Measurements from ENCODE around the gene DNAI2.
"Not testable (repeated sequence)": the region's sequence is repeated elsewhere in the genome, so short reads cannot be mapped to it uniquely, and the experiment has no call there.

DNAI2 gene

GRCh38 chr17:74276051-74276476 lies 2.0 kb downstream of the DNAI2 start:
- no peak for DNase-seq (ENCODE audit: low read depth)

- no peak for DNase-seq (ENCODE audit: low read depth)
These were observed 2.5 kb downstream of the DNAI2 start for GRCh38 chr17:74276541-74277009.

- no peak for DNase-seq (ENCODE audit: low read depth)
These were observed 3.9 kb downstream of the DNAI2 start for GRCh38 chr17:74277935-74278334.

GRCh38 chr17:74279617-74280016 lies 5.6 kb downstream of the DNAI2 start:
- DNase-seq (ENCODE audit: low read depth) = not testable (repeated sequence)

- peak; percentile 32 for DNase-seq (ENCODE audit: low read depth)
These were observed 6.1 kb downstream of the DNAI2 start for GRCh38 chr17:74280093-74280513.

- DNase-seq (ENCODE audit: low read depth) = no peak
These were observed 7.8 kb downstream of the DNAI2 start for GRCh38 chr17:74281799-74282198.

GRCh38 chr17:74282274-74282586 lies 8.2 kb downstream of the DNAI2 start:
- DNase-seq (ENCODE audit: low read depth) = not testable (repeated sequence)

GRCh38 chr17:74282587-74283370 lies 8.7 kb downstream of the DNAI2 start:
- no peak for DNase-seq (ENCODE audit: low read depth)

- DNase-seq (ENCODE audit: low read depth) = no peak
These were observed 9.3 kb downstream of the DNAI2 start for GRCh38 chr17:74283371-74283673.

- DNase-seq (ENCODE audit: low read depth) = no peak
These were observed 13.1 kb downstream of the DNAI2 start for GRCh38 chr17:74287031-74287602.

- DNase-seq (ENCODE audit: low read depth) = no peak
These were observed 14.8 kb downstream of the DNAI2 start for GRCh38 chr17:74288785-74289184.

- DNase-seq (ENCODE audit: low read depth) = no peak
These were observed 15.7 kb downstream of the DNAI2 start for GRCh38 chr17:74289688-74290087.

GRCh38 chr17:74290340-74290739 lies 16.3 kb downstream of the DNAI2 start:
- DNase-seq (ENCODE audit: low read depth) = no peak

GRCh38 chr17:74292495-74292894 lies 18.5 kb downstream of the DNAI2 start:
- DNase-seq (ENCODE audit: low read depth) = no peak

GRCh38 chr17:74295625-74296547 lies 21.9 kb downstream of the DNAI2 start:
- DNase-seq (ENCODE audit: low read depth) = no peak

- DNase-seq (ENCODE audit: low read depth) = no peak
These were observed 22.5 kb downstream of the DNAI2 start for GRCh38 chr17:74296548-74296936.

- no peak for DNase-seq (ENCODE audit: low read depth)
These were observed 23.9 kb downstream of the DNAI2 start for GRCh38 chr17:74297941-74298340.

GRCh38 chr17:74298778-74299177 lies 24.7 kb downstream of the DNAI2 start:
- DNase-seq (ENCODE audit: low read depth) = no peak

GRCh38 chr17:74299226-74300009 lies 25.4 kb downstream of the DNAI2 start:
- no peak for DNase-seq (ENCODE audit: low read depth)

- DNase-seq (ENCODE audit: low read depth) = no peak
These were observed 29.3 kb downstream of the DNAI2 start for GRCh38 chr17:74303305-74303704.

- DNase-seq (ENCODE audit: low read depth) = no peak
These were observed 30.1 kb downstream of the DNAI2 start for GRCh38 chr17:74304184-74304583.

Measured in stimulated activated CD4-positive, alpha-beta T cell treated with anti-CD3 and anti-CD28 coated beads, Interleukin-2, amount 100 ng/mL, for 4 hours (primary cell).